Pons (tissue), 1 donor: ENCODE data around the gene DEDD.
A peak's percentile ranks its signal among the peaks of the same experiment; 100 is the strongest.

Source experiments
- DNase-seq: peaks from one replicate; pipeline ENCODE4 v3.0.0-alpha.2; 2016; ENCODE audit warnings: low spot score

The DEDD gene

DNA sequence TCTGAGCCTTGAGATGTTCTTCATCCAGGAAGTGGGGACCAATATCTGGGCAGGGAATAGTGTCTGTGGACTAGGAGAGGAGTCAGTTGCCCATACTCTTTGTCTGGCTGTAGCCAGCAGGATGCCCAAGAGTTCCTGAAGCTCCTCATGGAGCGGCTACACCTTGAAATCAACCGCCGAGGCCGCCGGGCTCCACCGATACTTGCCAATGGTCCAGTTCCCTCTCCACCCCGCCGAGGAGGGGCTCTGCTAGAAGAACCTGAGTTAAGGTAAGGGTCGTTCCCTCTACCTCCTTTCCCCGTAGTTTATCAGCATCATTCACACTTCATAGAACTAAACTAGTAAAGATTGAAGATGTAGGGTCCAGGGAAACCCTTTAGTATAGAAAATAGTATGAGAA is 30.3 kb upstream of the DEDD start:
- no peak for DNase-seq

DNA sequence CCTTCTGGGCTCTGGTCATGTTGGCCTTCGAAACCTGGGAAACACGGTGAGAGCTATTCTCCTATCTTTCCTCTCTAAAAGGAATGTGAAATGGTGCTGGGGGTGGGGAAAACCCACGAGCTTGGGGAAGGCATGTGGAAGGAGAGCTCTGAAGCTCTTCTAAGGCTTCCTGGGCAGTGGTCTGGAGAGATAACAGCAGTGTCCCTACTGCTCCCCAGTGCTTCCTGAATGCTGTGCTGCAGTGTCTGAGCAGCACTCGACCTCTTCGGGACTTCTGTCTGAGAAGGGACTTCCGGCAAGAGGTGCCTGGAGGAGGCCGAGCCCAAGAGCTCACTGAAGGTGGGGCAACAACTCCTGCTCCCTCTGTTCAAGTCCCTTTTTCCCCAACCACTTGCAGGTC is 29.6 kb upstream of the DEDD start:
- no peak for DNase-seq

DNA sequence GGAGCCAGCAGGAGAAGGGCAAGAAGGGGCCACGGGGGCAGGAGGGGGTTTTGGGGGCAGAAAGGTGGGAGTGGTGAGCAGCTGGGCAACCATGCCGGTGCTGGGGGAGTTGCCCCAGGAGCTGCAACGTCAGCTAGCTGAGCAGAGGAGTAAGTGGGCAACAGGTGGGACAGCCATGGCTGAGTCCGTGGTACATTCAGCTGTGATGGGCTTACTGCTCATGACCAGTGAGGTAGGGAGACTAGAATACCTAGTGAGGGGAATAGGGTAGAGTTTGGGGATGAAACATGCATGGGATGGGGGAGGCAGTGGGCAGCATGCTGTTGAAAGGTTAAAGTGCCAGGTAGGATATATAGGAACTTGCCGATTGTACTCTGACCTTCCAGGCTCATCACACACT is 29.2 kb upstream of the DEDD start:
- no peak for DNase-seq

DNA sequence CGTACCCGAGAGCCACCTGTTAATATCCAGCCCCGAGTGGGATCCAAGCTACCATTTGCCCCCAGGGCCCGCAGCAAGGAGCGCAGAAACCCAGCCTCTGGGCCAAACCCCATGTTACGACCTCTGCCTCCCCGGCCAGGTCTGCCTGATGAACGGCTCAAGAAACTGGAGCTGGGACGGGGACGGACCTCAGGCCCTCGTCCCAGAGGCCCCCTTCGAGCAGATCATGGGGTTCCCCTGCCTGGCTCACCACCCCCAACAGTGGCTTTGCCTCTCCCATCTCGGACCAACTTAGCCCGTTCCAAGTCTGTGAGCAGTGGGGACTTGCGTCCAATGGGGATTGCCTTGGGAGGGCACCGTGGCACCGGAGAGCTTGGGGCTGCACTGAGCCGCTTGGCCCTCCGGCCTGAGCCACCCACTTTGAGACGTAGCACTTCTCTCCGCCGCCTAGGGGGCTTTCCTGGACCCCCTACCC is 28.2 kb upstream of the DEDD start:
- DNase-seq: no peak

DNA sequence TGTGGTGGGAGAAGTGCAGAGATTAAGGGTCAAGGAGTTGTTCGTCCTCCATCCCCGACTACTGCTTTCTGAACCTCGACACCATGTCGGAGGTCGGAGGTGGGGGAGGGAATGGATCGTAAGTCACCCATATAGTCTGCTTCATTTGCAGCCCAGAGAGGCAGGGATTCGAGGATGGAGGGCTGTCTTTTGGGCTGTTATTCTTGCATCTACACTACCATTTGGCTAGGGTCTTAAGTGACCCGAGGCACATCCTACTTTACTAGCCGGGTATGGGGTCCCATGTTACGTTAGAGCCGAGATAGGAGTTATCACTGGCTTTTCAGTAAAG is 27.4 kb upstream of the DEDD start:
- DNase-seq: no peak

DNA sequence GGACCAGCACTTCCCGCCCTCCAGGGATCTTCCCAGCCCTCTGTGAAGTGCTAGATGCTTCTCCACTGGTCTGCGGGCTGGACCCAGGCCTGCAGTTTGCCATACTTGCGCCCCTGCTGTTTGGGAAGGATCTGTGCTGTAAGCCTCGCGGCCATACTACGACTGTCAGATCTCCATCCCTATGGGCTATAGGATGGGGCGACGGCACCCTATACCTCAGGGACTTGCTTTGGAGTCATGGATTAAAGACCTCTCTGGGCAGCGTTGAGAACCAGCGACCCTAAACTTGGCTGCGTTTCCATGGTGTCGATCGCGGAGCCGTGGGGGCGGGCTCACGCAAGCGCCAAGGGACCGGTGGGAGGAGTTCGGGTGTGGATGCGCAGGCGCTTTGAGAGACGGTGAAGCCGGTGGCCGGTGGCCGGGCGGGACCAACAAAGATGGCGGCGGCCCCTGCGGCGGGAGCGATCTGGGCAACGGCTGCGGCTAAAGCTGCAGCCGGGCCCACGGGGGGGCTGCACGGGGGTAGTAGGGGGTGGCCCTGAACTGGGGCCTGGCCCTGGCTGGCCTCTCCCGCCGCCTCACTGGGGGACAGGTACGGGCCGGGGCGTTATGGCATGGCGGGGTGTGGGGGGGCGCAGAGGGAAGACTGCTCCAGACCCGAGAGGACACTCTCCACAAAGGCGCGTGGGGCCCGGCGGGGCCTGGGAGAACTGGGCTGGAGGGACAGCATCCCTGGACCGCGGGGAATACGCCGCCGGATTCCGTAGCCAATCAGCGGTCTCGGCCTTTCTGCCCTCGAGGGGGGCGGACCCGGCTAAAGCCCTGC is 26.8 kb upstream of the DEDD start, which contains the start of gene USP21:
TSS of gene USP21 (plus strand) at position 414 of the 826 bp plus-strand sequence. CDS start 1,141 bp downstream, outside the sequence.
- peak; percentile 94 for DNase-seq

DNA sequence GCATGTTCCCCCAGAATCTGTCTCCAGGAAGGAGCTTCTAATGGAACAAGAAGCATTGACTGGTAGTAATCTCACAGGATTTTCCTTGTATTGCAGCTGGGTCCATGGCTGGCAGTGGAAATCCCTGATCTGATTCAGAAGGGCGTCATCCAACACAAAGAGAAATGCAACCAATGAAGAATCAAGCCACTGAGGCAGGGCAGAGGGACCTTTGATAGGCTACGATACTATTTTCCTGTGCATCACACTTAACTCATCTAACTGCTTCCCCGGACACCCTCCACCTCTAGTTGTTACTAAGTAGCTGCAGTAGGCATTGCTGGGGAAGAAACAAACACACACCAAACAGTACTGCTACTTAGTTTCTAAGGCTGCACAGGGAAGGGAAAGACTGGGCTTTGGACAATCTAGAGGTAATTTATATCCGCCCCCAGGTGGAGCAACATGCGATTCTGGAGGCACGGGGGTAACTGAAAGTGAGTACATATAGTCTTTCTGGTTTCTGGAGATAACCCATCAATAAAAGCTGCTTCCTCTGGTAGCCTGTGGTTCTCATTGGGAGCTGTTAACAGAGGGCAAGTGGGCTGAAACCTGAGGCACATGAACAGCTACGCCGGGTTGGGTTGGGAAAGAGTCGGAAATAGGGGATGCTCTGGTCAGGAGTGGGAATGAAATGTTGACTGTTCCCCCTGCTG is 26.0 kb upstream of the DEDD start:
- DNase-seq: no peak

DNA sequence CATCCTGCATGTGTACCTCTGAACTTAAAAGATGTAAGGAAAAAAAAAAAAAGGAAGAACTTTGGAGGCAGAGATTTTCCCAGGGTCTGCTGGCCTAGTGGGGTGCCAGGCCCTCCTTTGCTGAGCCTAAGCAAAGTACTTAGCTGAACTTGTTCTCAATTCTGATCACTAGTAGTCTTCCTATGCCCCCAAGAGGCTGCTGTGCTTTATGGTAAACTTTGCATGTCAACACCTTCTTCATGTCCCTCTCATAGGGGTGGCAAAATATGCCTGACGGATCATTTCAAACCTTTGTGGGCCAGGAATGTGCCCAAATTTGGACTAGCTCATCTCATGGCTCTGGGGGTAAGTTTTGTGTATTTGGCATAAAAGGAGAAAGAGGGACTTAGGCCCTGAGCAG is 25.4 kb upstream of the DEDD start:
- no peak for DNase-seq

DNA sequence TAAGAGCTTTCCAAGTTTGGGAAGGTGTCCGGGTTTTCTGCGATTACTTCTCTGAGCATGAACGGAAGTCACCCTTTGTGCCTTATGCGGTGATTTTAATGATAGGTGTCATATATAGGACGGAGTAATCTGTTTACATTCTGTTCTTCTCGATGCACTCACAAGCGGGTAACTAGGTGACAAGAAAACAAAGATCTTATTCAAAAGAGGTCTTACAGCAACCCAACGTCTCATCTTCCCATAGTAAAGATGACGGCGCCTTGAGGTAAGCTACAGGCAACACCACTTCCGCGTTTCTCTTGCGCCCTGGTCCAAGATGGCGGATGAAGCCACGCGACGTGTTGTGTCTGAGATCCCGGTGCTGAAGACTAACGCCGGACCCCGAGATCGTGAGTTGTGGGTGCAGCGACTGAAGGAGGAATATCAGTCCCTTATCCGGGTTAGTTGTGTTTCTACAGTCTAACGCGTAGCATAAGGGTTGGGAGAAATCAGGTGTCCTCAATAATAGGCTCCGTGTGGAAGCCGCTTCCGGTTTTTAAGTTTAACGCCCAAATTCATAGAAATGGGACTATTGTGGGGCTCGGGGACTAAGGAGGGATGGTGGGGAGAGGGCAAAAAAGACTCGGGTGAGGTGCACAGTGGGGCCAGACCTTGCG is 21.3 kb upstream of the DEDD start, which contains the start of gene UFC1:
TSS of gene UFC1 (plus strand) at position 297 of the 656 bp plus-strand sequence. CDS start at position 317, 20 bp downstream.
- peak; percentile 94 for DNase-seq

DNA sequence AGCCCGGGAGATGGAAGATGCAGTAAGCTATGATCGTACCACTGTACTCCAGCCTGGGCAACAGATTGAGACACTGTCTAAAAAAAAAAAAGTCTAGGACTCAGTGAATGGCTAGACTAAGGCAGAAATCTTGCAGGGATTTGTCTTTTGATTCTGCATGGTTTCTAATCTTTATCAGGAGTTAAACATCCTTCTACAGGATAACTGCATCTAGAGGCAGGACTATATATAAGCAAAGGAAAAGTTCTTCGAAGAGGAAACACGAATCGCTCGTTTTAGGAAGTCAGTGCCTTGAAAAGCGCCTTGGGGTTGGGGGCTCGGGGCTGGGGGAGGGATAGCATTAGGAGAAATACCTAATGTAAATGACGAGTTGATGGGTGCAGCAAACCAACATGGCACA is 20.7 kb upstream of the DEDD start:
- DNase-seq: no peak

DNA sequence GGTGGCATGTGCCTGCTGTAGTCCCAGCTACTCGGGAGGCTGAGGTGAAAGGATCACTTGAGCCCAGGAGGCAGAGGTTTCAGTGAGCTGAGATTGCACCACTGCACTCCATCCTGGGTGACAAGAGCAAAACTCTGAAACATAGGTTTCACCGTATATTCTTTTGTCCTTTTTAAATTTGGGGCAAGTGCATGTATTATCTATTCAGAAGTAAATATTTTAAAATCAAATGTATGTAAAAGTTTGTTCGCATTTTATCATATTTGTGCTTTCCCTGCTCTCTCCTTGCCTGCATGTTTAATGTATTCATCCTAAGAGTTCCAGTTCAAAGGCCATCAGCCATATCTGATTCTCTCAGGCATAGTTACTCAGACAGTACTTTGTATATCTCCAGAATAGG is 13.4 kb upstream of the DEDD start:
- no peak for DNase-seq

DNA sequence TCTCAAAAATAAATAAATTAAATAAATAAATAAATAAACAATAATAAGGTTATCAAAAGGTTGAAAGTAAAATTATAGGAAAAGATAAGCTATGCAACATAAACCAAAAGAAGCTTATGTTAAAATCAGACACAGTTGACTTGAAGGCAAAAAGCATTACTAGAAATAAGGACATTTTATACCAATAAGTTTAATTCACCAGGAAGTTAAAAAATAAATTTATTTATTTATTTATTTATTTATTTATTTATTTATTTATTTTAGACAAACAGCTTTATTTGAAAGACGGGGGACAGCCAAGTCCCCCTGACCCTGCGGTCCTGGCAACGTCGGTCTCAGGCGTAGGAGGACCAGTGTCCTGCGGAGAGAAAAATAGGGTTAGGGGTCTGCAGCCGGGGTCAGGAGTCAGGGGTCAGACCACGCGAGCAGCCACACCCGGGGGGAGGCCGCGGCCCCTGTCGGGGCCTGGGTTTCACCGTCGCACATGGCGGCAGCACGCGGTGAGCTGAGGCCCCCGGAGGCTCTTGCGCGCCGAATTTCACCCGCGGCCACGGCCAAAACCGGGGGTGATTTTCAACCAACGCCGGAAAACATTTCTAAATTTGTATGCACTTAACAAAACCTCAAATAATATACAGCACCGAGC is 8.4 kb upstream of the DEDD start:
- DNase-seq: no peak

DNA sequence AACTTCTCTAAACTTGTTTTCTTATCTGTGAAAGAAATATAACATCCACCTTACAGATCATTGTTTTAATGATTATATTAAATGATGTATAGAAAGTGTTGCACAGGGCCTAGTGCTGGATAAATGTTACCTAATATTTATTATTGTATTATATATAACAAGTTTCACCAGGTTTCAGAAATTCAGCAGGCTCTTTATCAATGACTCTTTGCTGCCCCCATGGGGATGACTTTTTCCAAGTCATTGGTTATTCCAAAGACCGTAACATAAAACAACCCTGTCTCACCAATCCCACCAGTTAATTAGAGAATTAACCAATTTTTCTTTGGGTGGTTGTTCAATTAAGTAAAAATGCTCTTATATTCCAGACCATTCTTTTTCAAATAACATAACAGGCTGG is 7.3 kb upstream of the DEDD start:
- no peak for DNase-seq

DNA sequence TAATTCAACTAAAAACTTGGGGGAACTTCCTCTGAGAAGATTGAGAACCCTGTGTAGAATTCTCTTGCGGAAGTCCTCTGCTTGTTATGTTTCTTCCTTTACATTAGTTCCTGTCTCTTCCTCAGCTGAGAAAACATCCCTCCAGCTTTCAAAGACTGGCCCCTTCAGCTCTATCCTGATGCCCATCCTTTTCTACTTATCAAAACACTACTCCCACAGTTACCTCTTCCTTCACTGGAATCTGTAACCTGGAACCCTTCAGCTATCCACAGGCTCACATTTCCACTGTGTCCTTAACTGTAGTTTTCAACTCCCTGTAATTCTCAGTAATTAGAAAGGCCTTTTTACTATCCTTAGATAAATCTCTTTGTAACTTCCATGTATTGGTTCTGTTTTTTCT is 6.0 kb upstream of the DEDD start:
- no peak for DNase-seq

DNA sequence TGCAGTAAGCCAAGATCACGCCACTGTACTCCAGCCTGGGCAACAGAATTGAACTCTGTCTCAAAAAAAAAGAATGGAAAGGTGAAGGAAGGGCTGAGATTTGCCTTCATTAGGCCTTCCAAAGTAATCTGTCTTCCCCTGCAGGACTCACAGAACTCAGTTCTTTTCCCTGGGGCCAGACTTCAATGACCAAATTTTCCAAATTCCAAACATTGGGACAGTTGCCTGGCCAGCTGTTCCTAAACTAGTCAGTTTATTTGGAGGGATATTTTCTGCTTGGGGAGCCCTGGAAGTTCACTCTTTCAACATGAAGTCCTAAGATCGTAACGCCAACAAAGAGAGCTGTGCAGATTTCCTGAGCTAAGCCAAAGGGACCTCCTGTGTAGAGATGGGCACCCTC is 5.4 kb upstream of the DEDD start:
- no peak for DNase-seq

DNA sequence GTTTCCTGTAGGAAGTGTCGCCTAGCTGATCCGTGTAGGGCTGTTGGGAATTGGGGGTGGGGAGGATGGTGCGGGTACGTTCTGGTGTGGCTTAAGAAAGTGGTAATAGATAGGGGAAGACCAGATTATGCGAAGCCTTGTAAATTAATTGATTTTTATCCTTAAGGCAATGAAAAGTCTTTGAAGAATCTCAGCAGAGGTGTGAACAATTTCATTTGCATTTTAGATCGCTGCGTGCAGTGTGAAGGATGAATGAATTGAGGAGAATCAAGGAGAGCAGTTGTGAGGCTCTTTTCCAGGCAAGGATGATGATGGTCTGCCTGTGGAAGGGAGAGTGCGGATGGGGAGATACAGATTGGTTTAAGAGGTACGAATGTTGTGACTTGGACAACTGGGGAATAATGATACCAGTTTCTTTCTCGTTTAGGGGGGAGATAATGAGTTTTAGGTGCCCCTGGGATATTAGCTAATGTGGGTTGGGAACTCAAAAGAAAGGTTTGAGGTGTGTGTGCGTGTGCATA is 813 bp upstream of the DEDD start:
- DNase-seq: no peak

DNA sequence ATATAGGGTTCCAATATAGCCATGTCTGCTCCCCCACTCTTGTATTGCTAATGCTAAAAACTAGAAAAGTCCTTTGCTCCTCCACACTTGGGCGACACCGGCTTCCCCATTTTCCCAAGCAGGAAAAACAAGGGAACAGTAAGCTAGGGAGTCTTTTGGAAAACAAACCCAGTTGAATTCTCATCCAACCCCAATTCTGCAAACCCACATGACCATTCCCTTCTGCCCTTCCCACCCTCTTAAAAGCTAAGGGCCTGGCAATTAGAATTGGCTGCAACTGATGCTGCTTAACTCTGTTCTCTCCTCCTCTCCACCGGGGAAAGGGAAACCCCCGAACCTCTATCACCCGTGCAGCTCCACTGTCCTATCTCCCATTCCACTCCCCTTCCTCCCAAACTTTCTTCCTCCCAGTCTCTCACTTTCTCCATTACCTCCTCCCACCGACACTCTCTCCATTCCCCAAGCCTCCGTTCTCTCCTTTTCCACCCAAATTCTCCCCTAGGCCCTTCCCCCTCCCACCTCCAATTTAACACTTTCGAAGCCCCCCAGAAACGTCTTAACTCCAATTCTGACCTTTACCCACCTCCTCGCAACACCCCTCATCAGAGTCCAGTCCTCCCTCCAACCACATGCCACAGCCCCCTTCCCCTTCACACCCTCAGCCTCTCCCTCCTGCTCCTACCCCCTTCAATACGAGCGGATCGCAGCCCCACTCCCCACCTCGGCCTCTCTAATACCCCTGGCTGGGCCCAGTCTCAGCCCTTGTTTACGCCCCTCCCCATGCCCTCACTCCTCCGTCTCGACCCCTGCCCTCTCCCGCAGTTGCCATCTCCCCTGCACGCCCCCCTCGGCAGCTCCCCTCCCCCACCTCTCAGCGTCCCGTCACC is 701 bp downstream of the DEDD start:
- peak; percentile 47 for DNase-seq

DNA sequence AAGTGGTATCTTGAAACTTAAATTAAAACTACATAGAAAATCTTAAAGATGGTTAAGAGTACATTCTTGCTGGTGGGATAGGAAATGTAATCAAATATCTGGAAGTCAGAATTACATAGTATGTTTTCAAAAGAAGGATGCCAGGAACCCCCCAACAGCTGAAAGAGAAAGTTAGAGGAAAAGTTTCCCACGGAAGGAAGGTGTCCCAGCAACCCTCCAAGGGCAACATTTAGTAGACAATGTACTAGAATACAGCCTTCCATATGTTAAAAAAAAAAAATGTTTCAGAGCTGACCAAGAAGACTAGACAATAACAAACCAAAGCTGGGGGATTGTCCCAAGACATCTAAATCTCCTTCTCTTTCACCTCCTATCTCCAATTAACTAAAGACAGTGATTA is 2.2 kb downstream of the DEDD start:
- no peak for DNase-seq

DNA sequence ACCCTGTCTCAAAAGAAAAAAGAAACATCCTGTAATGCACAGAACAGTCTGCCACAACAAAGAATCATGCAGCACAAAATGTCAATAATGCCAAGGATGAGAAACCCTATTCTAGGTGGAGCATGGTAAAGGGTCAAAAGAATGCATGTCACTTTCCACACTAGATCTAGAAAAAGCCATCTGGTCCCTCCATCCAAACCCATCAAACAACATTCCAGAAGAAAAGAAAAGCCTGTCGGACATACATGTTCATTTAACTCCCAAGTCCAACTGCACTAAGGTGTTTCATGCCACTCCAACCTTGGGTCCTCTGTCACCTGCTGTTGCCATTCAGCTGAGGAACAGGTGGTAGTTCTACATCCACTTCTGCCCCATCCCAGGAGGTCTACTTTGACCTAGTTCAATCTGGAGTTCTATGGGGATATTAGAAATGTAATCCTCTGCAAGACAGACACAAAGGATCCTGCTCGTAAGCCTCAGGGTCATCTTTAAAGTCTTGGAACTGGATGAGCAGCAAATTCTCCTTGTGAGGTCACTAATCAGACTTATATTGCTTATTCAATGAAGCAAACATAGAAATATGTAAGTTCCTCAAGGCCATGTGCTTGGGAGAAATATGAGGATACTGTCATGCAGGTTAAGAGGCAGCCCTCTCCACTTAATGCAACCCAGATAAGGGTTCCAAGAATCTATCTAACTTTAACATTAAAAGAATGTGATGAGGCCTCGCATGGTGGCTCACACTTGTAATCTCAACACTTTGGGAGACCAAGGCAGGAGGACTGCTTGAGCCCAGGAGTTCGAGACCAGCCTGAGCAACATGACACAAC is 3.7 kb downstream of the DEDD start:
- no peak for DNase-seq

DNA sequence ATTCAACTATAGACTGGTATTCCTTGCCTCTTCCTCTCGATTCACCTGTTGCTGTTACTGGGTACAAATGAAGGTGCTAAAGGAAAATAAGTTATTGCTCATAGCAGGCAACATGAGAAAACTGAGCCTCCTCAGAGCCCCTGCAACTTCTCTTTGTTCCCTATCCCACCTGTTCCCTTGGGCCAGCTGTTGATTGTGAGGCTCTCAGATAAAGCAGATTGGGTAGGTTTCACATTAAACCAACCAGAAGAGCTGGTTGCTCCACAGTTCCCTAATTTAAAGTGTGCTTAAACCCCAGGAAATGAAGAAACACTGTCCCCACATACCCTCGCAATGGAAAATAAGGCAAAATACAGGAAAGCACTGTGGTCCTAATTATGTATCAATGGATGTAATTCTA is 4.8 kb downstream of the DEDD start:
- no peak for DNase-seq
